ENCODE results near the gene LPCAT2.

The LPCAT2 gene

GRCh38 chr16:55481023-55481422, 27.8 kb upstream of the LPCAT2 start:
- no peak for DNase-seq (ENCODE audit: low read depth)

DNA sequence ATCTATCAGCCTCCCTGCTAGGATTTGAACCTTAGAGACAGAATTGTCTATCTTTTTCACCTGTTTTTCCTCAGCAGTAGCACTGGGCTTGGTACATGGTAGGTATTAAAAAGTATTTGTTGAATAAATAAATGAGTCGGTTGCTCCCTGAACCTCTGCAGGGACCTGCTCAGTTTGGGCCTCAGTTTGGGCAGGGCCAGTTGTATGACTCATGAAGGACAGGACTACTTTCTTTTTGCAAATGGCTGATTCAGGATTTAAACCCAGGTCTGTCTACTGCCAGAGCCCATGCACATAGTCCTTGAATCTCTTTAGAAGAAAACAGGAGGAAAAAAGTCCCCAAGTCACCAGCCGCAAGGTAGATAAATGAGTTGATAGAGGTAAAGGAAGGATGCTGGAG, 26.8 kb upstream of the LPCAT2 start:
- DNase-seq (ENCODE audit: low read depth): no peak

- no peak for DNase-seq (ENCODE audit: low read depth)
Measured at GRCh38 chr16:55487048-55487803, 21.6 kb upstream of the LPCAT2 start.

DNA sequence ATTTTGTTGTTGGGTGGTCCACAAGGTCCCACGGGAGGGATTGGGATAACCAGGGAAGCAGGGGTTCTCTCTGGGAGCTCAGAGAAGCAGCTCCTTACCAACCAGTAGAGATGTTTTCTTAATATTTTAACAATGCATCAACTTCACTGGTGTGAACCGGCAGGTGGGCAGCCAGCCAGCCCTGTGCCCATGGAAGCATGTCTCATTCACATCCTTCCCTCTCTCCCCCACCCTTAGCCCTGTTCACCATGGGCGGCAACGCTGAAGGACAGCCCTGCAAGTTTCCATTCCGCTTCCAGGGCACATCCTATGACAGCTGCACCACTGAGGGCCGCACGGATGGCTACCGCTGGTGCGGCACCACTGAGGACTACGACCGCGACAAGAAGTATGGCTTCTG, 20.6 kb upstream of the LPCAT2 start:
- no peak for DNase-seq (ENCODE audit: low read depth)

DNA sequence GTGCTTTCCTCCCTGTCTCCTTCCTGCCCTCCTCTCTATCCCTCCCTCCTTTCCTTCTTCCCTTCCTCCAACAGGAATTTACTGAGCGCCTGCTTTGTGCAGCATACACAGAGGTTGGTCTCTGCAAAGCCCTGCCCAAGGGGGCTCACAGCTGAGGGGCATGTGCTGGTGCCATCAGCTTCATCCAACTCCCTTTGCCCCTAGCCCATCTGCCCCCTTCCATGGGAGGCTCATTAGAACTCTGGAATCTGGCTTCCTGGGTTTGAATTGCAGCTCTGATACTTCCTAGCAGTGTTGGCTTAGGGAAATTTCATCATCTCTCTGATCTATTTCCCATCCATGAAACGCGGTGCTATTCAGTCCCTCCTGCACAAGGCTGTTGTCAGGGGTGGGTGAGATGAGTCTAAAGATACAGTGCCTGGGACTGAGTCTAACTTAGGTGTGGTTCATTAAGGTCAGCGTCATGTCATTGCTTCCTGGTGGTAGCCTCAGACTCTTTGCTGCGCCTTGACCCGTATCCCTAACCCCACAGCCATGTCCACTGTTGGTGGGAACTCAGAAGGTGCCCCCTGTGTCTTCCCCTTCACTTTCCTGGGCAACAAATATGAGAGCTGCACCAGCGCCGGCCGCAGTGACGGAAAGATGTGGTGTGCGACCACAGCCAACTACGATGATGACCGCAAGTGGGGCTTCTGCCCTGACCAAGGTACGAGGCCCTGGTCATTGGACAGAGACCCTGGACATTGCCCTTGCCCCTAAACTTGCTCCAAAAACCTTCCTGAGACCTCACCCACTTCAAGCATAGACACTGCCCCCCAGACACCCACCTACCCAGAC, 19.5 kb upstream of the LPCAT2 start:
- no peak for DNase-seq (ENCODE audit: low read depth)

DNA sequence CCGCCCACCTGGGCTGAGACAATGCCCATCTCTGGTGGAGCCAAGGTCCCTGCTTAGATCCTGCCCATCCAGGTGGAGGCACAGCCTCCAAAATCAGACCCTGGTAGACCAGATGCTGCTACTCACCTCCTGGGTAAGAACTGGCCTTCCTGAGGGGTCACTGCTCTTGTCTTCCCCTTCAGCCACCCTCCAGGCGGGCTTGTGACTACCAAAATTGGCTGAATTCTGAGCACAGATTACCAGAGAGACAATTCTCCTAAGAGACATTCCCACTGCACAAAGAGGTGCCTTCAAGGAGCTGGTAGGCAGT, 19.0 kb upstream of the LPCAT2 start:
- DNase-seq (ENCODE audit: low read depth): no peak

GRCh38 chr16:55490301-55490700, 18.6 kb upstream of the LPCAT2 start:
- no peak for DNase-seq (ENCODE audit: low read depth)

- no peak for DNase-seq (ENCODE audit: low read depth)
Measured at GRCh38 chr16:55491691-55492090, 17.2 kb upstream of the LPCAT2 start.

GRCh38 chr16:55492756-55493380, 16.0 kb upstream of the LPCAT2 start:
- no peak for DNase-seq (ENCODE audit: low read depth)

GRCh38 chr16:55494994-55495421, 13.9 kb upstream of the LPCAT2 start:
- DNase-seq (ENCODE audit: low read depth): no peak

- DNase-seq (ENCODE audit: low read depth): no peak
Measured at GRCh38 chr16:55495616-55496289, 13.1 kb upstream of the LPCAT2 start.

- no peak for DNase-seq (ENCODE audit: low read depth)
Measured at GRCh38 chr16:55496509-55497145, 12.2 kb upstream of the LPCAT2 start.

GRCh38 chr16:55497558-55497957, 11.3 kb upstream of the LPCAT2 start:
- DNase-seq (ENCODE audit: low read depth): no peak

DNA sequence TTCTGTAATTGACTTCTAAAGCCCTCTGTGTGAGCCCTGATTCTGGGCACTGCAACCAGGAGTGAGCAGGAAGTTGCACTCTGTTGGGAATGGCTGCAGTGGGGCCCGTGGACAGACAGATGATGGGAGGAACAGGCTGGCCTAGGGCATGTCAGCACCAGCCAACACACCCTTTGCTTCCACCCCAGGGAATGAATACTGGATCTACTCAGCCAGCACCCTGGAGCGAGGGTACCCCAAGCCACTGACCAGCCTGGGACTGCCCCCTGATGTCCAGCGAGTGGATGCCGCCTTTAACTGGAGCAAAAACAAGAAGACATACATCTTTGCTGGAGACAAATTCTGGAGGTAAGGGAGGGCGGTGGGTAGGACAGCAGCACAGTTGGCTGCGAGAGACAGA, 10.8 kb upstream of the LPCAT2 start:
- no peak for DNase-seq (ENCODE audit: low read depth)

- DNase-seq (ENCODE audit: low read depth): no peak
Measured at GRCh38 chr16:55499281-55499680, 9.6 kb upstream of the LPCAT2 start.

DNA sequence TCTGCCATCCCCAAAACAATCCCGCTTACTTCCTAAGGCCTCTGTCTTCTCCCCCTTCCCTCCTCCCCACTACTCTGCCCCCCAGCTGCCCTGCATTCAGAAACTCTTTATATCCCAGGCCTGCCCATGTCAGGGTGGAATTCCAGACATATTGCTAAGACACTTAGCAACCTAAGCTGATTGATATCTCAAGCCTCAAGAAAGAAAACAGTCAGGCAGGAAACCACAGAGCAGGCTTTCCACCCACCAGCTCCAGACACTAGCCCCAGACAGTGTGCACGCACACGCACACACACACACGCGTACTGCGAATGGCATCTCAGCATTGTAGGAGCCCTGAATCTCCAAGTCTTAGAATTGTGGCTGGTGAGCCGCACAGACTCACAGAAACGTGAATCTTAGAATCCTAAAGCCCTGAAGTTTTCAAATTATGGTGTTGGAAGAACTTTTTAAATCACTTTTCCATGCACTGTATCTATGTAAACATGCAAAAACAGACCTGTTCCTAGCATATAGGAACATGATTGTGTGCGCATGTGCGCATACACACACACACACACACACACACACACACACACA, 8.8 kb upstream of the LPCAT2 start:
- no peak for DNase-seq (ENCODE audit: low read depth)

- no peak for DNase-seq (ENCODE audit: low read depth)
Measured at GRCh38 chr16:55500530-55501011, 8.3 kb upstream of the LPCAT2 start.

DNA sequence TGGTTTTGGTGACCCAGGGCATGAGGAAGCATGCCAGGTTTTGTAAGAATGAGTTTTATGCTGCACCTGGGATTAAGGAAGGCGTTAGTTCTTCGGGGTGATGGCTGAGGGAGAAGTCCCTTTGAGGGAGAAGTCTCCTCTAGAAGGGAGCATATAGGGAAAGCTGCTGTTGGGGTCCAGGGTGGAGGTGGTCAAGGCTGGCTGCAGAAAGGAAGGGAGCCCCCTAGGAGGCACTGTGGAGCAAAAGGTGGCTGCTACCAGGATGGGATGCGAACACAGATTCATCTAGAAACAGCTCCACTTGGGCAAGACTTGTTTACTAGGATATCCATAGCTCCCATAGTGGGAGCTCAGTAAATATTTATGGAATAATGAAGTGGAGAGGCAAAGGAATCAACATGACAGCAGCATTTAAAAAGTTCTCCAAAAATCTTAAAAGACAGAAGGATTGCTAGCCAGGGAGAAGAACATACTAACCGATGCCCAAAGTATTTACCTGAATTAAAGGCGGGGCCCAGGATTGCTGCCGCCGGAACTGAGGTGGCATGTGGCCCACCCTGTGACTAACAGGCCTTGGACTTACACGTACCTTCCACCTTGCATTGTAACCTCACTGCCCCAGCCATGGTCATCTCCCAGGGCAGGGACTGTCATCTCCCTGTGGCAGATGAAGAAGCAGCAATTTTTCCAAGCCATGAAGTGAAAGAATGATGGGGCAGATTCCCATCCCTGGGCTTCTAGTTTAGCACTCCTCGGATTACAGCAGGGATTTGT, 7.1 kb upstream of the LPCAT2 start:
- no peak for DNase-seq (ENCODE audit: low read depth)

- DNase-seq (ENCODE audit: low read depth): no peak
Measured at GRCh38 chr16:55502801-55503366, 6.0 kb upstream of the LPCAT2 start.
